ENCODE measurements around the gene FLVCR2. TPM values are rescaled to one million over a fixed set of nuclear protein-coding genes. Genes with fewer than 3 reads are reported as not detected.

FLVCR2 gene
- total and polyA plus RNA-seq, 2 experiments from 2014 or later = 1.4 to 3.1 TPM

DNA sequence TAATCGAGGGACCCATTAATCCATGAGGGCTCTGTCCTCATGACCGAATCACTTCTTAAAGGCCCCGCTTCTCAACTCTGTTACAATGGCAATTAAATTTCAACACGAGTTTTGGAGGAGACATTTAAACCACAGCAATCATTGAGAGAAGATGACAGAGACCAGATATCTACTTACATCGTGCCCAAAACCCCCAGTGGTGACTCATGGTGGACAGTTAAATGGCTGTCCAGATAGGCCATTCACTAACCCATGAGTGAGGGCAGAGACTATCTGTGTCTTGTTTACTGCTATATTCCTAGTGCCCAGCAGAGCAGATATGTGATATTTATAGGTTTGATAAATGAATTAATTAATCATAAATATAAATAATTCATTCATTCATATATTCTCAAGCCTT lies 20.0 kb upstream of the FLVCR2 start:
- no peaks in the 10 kb centered on the region for H4K20me1 ChIP-seq (replicated peaks; ENCODE audit: insufficient read depth)
- no peaks in the 10 kb centered on the region for H3F3A ChIP-seq (replicated peaks; ENCODE audit: low read depth)
- no peak for ATAC-seq
- H3K36me3 ChIP-seq (ENCODE audit: insufficient read depth) = no peaks in the 10 kb centered on the region
- no peak overlapping the region for H3K4me3 ChIP-seq
- peaks cover 18% of the 10 kb centered on the region for H3K4me1 Mint-ChIP-seq
- H3K27me3 ChIP-seq (ENCODE audit: insufficient read depth) = no peaks in the 10 kb centered on the region
- H3K9me3 Mint-ChIP-seq = peaks cover 14% of the 10 kb centered on the region
- no peak overlapping the region for H3K4me3 Mint-ChIP-seq
- TF ChIP-seq, protein P1, sequence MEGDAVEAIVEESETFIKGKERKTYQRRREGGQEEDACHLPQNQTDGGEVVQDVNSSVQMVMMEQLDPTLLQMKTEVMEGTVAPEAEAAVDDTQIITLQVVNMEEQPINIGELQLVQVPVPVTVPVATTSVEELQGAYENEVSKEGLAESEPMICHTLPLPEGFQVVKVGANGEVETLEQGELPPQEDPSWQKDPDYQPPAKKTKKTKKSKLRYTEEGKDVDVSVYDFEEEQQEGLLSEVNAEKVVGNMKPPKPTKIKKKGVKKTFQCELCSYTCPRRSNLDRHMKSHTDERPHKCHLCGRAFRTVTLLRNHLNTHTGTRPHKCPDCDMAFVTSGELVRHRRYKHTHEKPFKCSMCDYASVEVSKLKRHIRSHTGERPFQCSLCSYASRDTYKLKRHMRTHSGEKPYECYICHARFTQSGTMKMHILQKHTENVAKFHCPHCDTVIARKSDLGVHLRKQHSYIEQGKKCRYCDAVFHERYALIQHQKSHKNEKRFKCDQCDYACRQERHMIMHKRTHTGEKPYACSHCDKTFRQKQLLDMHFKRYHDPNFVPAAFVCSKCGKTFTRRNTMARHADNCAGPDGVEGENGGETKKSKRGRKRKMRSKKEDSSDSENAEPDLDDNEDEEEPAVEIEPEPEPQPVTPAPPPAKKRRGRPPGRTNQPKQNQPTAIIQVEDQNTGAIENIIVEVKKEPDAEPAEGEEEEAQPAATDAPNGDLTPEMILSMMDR (conservative IDR thresholded peaks at IDR 0.05; ENCODE audit: low read depth in 2 of 2) = no peak
- TF ChIP-seq, protein P2, sequence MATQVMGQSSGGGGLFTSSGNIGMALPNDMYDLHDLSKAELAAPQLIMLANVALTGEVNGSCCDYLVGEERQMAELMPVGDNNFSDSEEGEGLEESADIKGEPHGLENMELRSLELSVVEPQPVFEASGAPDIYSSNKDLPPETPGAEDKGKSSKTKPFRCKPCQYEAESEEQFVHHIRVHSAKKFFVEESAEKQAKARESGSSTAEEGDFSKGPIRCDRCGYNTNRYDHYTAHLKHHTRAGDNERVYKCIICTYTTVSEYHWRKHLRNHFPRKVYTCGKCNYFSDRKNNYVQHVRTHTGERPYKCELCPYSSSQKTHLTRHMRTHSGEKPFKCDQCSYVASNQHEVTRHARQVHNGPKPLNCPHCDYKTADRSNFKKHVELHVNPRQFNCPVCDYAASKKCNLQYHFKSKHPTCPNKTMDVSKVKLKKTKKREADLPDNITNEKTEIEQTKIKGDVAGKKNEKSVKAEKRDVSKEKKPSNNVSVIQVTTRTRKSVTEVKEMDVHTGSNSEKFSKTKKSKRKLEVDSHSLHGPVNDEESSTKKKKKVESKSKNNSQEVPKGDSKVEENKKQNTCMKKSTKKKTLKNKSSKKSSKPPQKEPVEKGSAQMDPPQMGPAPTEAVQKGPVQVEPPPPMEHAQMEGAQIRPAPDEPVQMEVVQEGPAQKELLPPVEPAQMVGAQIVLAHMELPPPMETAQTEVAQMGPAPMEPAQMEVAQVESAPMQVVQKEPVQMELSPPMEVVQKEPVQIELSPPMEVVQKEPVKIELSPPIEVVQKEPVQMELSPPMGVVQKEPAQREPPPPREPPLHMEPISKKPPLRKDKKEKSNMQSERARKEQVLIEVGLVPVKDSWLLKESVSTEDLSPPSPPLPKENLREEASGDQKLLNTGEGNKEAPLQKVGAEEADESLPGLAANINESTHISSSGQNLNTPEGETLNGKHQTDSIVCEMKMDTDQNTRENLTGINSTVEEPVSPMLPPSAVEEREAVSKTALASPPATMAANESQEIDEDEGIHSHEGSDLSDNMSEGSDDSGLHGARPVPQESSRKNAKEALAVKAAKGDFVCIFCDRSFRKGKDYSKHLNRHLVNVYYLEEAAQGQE (IDR thresholded peaks at IDR 0.05; ENCODE audit: unreplicated experiment) = no peak
- TF ChIP-seq STAT1 (IDR thresholded peaks at IDR 0.05; ENCODE audit: unreplicated experiment) = no peak
- TF ChIP-seq, protein P3, sequence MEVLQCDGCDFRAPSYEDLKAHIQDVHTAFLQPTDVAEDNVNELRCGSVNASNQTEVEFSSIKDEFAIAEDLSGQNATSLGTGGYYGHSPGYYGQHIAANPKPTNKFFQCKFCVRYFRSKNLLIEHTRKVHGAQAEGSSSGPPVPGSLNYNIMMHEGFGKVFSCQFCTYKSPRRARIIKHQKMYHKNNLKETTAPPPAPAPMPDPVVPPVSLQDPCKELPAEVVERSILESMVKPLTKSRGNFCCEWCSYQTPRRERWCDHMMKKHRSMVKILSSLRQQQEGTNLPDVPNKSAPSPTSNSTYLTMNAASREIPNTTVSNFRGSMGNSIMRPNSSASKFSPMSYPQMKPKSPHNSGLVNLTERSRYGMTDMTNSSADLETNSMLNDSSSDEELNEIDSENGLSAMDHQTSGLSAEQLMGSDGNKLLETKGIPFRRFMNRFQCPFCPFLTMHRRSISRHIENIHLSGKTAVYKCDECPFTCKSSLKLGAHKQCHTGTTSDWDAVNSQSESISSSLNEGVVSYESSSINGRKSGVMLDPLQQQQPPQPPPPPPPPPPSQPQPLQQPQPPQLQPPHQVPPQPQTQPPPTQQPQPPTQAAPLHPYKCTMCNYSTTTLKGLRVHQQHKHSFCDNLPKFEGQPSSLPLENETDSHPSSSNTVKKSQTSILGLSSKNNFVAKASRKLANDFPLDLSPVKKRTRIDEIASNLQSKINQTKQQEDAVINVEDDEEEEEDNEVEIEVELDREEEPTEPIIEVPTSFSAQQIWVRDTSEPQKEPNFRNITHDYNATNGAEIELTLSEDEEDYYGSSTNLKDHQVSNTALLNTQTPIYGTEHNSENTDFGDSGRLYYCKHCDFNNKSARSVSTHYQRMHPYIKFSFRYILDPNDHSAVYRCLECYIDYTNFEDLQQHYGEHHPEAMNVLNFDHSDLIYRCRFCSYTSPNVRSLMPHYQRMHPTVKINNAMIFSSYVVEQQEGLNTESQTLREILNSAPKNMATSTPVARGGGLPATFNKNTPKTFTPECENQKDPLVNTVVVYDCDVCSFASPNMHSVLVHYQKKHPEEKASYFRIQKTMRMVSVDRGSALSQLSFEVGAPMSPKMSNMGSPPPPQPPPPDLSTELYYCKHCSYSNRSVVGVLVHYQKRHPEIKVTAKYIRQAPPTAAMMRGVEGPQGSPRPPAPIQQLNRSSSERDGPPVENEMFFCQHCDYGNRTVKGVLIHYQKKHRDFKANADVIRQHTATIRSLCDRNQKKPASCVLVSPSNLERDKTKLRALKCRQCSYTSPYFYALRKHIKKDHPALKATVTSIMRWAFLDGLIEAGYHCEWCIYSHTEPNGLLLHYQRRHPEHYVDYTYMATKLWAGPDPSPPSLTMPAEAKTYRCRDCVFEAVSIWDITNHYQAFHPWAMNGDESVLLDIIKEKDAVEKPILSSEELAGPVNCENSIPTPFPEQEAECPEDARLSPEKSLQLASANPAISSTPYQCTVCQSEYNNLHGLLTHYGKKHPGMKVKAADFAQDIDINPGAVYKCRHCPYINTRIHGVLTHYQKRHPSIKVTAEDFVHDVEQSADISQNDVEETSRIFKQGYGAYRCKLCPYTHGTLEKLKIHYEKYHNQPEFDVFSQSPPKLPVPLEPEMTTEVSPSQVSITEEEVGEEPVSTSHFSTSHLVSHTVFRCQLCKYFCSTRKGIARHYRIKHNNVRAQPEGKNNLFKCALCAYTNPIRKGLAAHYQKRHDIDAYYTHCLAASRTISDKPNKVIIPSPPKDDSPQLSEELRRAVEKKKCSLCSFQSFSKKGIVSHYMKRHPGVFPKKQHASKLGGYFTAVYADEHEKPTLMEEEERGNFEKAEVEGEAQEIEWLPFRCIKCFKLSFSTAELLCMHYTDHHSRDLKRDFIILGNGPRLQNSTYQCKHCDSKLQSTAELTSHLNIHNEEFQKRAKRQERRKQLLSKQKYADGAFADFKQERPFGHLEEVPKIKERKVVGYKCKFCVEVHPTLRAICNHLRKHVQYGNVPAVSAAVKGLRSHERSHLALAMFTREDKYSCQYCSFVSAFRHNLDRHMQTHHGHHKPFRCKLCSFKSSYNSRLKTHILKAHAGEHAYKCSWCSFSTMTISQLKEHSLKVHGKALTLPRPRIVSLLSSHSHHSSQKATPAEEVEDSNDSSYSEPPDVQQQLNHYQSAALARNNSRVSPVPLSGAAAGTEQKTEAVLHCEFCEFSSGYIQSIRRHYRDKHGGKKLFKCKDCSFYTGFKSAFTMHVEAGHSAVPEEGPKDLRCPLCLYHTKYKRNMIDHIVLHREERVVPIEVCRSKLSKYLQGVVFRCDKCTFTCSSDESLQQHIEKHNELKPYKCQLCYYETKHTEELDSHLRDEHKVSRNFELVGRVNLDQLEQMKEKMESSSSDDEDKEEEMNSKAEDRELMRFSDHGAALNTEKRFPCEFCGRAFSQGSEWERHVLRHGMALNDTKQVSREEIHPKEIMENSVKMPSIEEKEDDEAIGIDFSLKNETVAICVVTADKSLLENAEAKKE (CRISPR knock-in tag; IDR thresholded peaks at IDR 0.05) = no peak
- TF ChIP-seq EZH2 (IDR thresholded peaks at IDR 0.05; ENCODE audit: low read depth, unreplicated experiment) = no peak
- TF ChIP-seq, protein P4, sequence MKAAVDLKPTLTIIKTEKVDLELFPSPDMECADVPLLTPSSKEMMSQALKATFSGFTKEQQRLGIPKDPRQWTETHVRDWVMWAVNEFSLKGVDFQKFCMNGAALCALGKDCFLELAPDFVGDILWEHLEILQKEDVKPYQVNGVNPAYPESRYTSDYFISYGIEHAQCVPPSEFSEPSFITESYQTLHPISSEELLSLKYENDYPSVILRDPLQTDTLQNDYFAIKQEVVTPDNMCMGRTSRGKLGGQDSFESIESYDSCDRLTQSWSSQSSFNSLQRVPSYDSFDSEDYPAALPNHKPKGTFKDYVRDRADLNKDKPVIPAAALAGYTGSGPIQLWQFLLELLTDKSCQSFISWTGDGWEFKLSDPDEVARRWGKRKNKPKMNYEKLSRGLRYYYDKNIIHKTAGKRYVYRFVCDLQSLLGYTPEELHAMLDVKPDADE (IDR thresholded peaks at IDR 0.05) = no peak
- no peak for TF ChIP-seq NANOG (IDR thresholded peaks at IDR 0.05; ENCODE audit: borderline replicate concordance)
- TF ChIP-seq EZH2phosphoT487 (IDR thresholded peaks at IDR 0.05; ENCODE audit: unreplicated experiment) = no peak
- H3K4me1 ChIP-seq (ENCODE audit: insufficient read depth) = peaks cover 6% of the 10 kb centered on the region; the same call in 1 of the 2 replicates
- H3K27me3 Mint-ChIP-seq (ENCODE audit: insufficient read depth, low read depth, poor library complexity) = peaks cover 6% of the 10 kb centered on the region
- DNase-seq (ENCODE audit: low spot score) = no peak
- H3K27ac Mint-ChIP-seq = no peak overlapping the region
- no peak overlapping the region for H2AFZ ChIP-seq
- H3K36me3 Mint-ChIP-seq (ENCODE audit: low read depth) = no peaks in the 10 kb centered on the region
- H3K79me2 ChIP-seq (replicated peaks; ENCODE audit: insufficient read depth) = no peaks in the 10 kb centered on the region
- no peak overlapping the region for H3K4me2 ChIP-seq
- no peak overlapping the region for H3K27ac ChIP-seq (ENCODE audit: low read depth)
- no peaks in the 10 kb centered on the region for H3K9me2 ChIP-seq (ENCODE audit: insufficient read depth)
